Tongue (tissue), 2 donors: ENCODE measurements around the gene SSR4. TPM values are rescaled to one million over a fixed set of nuclear protein-coding genes. Genes with fewer than 3 reads are reported as not detected.

ENCODE experiments used
- DNase-seq: peaks from one replicate; pipeline ENCODE4 v3.0.0-alpha.2; 2015
- total RNA-seq: library from RNA; depleted of rRNA; stranded (reverse); fragments of >200 nt; gene quantifications from one replicate; pipeline ENCODE4 v1.2.3, GENCODE V29; 2014

The SSR4 gene
- total RNA-seq, 1 donor from 2014 or later = 46.4 TPM

- DNase-seq = no peak
Measured at GRCh38 chrX:153829799-153830639, 35.6 kb downstream of the SSR4 start, which contains the start of gene PDZD4. Gene PDZD4 (minus strand): TSS chrX:153830544. CDS start chrX:153830298, 246 bp downstream.

GRCh38 chrX:153830640-153831428 lies 36.4 kb downstream of the SSR4 start:
- no peak for DNase-seq

GRCh38 chrX:153831429-153832150 lies 37.1 kb downstream of the SSR4 start:
- DNase-seq = no peak

GRCh38 chrX:153832728-153833127 lies 38.3 kb downstream of the SSR4 start:
- DNase-seq = no peak

GRCh38 chrX:153836921-153837320 lies 42.5 kb downstream of the SSR4 start:
- no peak for DNase-seq

GRCh38 chrX:153844509-153845082 lies 50.1 kb downstream of the SSR4 start:
- no peak for DNase-seq

- no peak for DNase-seq
Measured at GRCh38 chrX:153845195-153845594, 50.7 kb downstream of the SSR4 start.

- no peak for DNase-seq
Measured at GRCh38 chrX:153845842-153846241, 51.4 kb downstream of the SSR4 start.

Other genes starting within 250 kb of the SSR4 start
- gene CCNQ, start 195.5 kb upstream of the SSR4 start, total RNA-seq = 11.1 TPM
- not detected for gene DUSP9, start 147.5 kb upstream of the SSR4 start, total RNA-seq
- 0.92 TPM for gene PNCK, start 120.9 kb upstream of the SSR4 start, total RNA-seq
- 26.9 TPM for gene SLC6A8, start 106.7 kb upstream of the SSR4 start, total RNA-seq
- 84.2 TPM for gene BCAP31, start 70.3 kb upstream of the SSR4 start, total RNA-seq
- 12.0 TPM for gene ABCD1, start 69.8 kb upstream of the SSR4 start, total RNA-seq
- 6.8 TPM for gene PLXNB3, start 30.4 kb upstream of the SSR4 start, total RNA-seq
- 81.4 TPM for gene SRPK3, start 13.6 kb upstream of the SSR4 start, total RNA-seq
- gene IDH3G, start 293 bp upstream of the SSR4 start, total RNA-seq = 61.1 TPM
- gene PDZD4, start 35.9 kb downstream of the SSR4 start, total RNA-seq = 4.1 TPM
- 17.5 TPM for gene L1CAM, start 91.5 kb downstream of the SSR4 start, total RNA-seq
- 1.7 TPM for gene AVPR2, start 110.0 kb downstream of the SSR4 start, total RNA-seq
- 19.6 TPM for gene ARHGAP4, start 131.6 kb downstream of the SSR4 start, total RNA-seq
- 47.8 TPM for gene NAA10, start 140.4 kb downstream of the SSR4 start, total RNA-seq
- gene RENBP, start 150.0 kb downstream of the SSR4 start, total RNA-seq = 5.2 TPM
- gene HCFC1, start 177.2 kb downstream of the SSR4 start, total RNA-seq = 25.2 TPM
- gene TMEM187, start 178.1 kb downstream of the SSR4 start, total RNA-seq = 9.4 TPM
- gene IRAK1, start 225.2 kb downstream of the SSR4 start, total RNA-seq = 20.4 TPM